MM.1S (cell line): ENCODE data around the gene EHMT2.
"Not testable (repeated sequence)": the region's sequence is repeated elsewhere in the genome, so short reads cannot be mapped to it uniquely, and the experiment has no call there.

Experiments
- CTCF ChIP-seq: fragments of 300-600 bp; sonication (generic); IDR thresholded peaks from 2 replicates; pipeline ENCODE4 v1.5.1; 2016; ENCODE audit warnings: antibody characterized with exemption, low read length, mixed read lengths
- EZH2 ChIP-seq: fragments of 300-600 bp; sonication (generic); optimal IDR thresholded peaks from 2 replicates; pipeline ENCODE3; 2017; ENCODE audit warnings: low read depth, mild to moderate bottlenecking, antibody characterized with exemption, low read length, mixed read lengths

- TF ChIP-seq CTCF, EZH2: not testable (repeated sequence)
These were observed 57.7 kb downstream of the EHMT2 start for GRCh38 chr6:31839779-31840126.
